Endothelial cell of umbilical vein (primary cell): ENCODE data around the gene GLI3. TPM values are rescaled to one million over a fixed set of nuclear protein-coding genes. Genes with fewer than 3 reads are reported as not detected.

Experiments used
- BruUV-seq: library from RNA; stranded (reverse); fragments of 400-500 nt; replicated peaks from 2 replicates; lab custom pipeline; 2021; lab: Mats Ljungman, UMichigan
- CTCF ChIA-PET: fragments of 300-600, 350-600 bp; sonication (Branson Sonifier 250); formaldehyde crosslinking; loops from one replicate; lab custom pipeline; 2021; ENCODE audit warnings: antibody characterized with exemption, inconsistent platforms; lab: Charles Lee
- POLR2A ChIA-PET: fragments of 300-600, 350-600 bp; sonication (Branson Sonifier 250); formaldehyde crosslinking; loops from one replicate; lab custom pipeline; 2021; ENCODE audit warnings: antibody characterized with exemption, inconsistent platforms; lab: Charles Lee
- DNase-seq: peaks from one replicate; pipeline ENCODE4 v3.0.0-alpha.2; 2011; ENCODE audit warnings: low read depth, low spot score
- FAIRE-seq: peaks from 2 replicates; lab custom pipeline; 2011; peaks lifted over from hg19 to GRCh38; lab: Jason Lieb, UNC
- H2AFZ ChIP-seq: 2 replicates; pipeline ENCODE4 v1.6.0; 2012; ENCODE audit warnings: low read depth, low read length, control low read depth, inconsistent platforms
- H3K27ac ChIP-seq: 2 replicates; pipeline ENCODE4 v1.5.1; 2011; ENCODE audit warnings: low read depth, mild to moderate bottlenecking, control low read depth, low read length, moderate library complexity; ENCODE audit not compliant: insufficient read depth
- H3K27me3 ChIP-seq, 2 experiments: 2 replicates each; pipeline versions ENCODE4 v1.6.0 to v1.6.1; 2011; ENCODE audit warnings: low read length in 2 of 2, mixed read lengths in 1 of 2; ENCODE audit not compliant: control insufficient read depth in 2 of 2, insufficient read depth in 2 of 2
- H3K36me3 ChIP-seq, 2 experiments: 2 replicates in 1 of 2; 3 replicates in 1 of 2; pipeline ENCODE4 v1.5.1; 2011; ENCODE audit warnings: low read length in 2 of 2, mild to moderate bottlenecking in 1 of 2, moderate library complexity in 1 of 2; ENCODE audit not compliant: control insufficient read depth in 2 of 2, insufficient read depth in 2 of 2; ENCODE audit errors: extremely low read depth in 1 of 2
- H3K4me1 ChIP-seq: 3 replicates; pipeline ENCODE4 v1.5.1; 2011; ENCODE audit warnings: mild to moderate bottlenecking, low read length; ENCODE audit not compliant: control insufficient read depth, insufficient read depth; ENCODE audit errors: extremely low read depth
- H3K4me2 ChIP-seq: 2 replicates; pipeline ENCODE4 v1.6.1; 2011; ENCODE audit warnings: low read length, control low read depth, mixed read lengths; ENCODE audit not compliant: insufficient read depth
- H3K4me3 ChIP-seq, 3 experiments: fragments of 200-600 bp in 1 of 3; sonication (generic), shearing (Covaris generic) in 1 of 3; replicated peaks in 1 of 3; 2 replicates each; pipeline ENCODE4 v1.5.1; 2011 to 2016; ENCODE audit warnings: control low read depth in 3 of 3, low read length in 3 of 3, mild to moderate bottlenecking in 2 of 3, inconsistent platforms in 1 of 3, low read depth in 1 of 3, moderate library complexity in 1 of 3; ENCODE audit not compliant: insufficient read depth in 1 of 3
- H3K79me2 ChIP-seq: 2 replicates; pipeline ENCODE4 v1.6.0; 2012; ENCODE audit warnings: low read length, inconsistent platforms; ENCODE audit not compliant: control insufficient read depth, insufficient read depth
- H3K9ac ChIP-seq: replicated peaks from 2 replicates; pipeline ENCODE3; 2011; ENCODE audit warnings: low read length, control low read depth; ENCODE audit not compliant: insufficient read depth; ENCODE audit errors: extremely low read depth
- H3K9me1 ChIP-seq: replicated peaks from 3 replicates; pipeline ENCODE4 v1.6.0; 2011; ENCODE audit warnings: mild to moderate bottlenecking, low read length; ENCODE audit not compliant: control insufficient read depth, insufficient read depth; ENCODE audit errors: extremely low read depth
- H3K9me3 ChIP-seq: replicated peaks from 2 replicates; pipeline ENCODE4 v1.5.1; 2012; ENCODE audit warnings: low read length, inconsistent platforms; ENCODE audit not compliant: control insufficient read depth, insufficient read depth
- H4K20me1 ChIP-seq: replicated peaks from 2 replicates; pipeline ENCODE3; 2011; ENCODE audit warnings: mild to moderate bottlenecking, low read length; ENCODE audit not compliant: control insufficient read depth, insufficient read depth; ENCODE audit errors: extremely low read depth
- CTCF ChIP-seq, 2 donors: IDR thresholded peaks; 1 replicate in 1 of 2; 2 replicates in 1 of 2; pipeline ENCODE4 v1.5.1; 2011; ENCODE audit warnings: low read length in 2 of 2, mild to moderate bottlenecking in 2 of 2, moderate library complexity in 2 of 2, control low read depth in 1 of 2, inconsistent platforms in 1 of 2, low read depth in 1 of 2; ENCODE audit not compliant: insufficient read depth in 1 of 2; ENCODE audit errors: extremely low read depth in 1 of 2
- EZH2 ChIP-seq: IDR thresholded peaks from 2 replicates; pipeline ENCODE4 v1.6.1; 2012; ENCODE audit warnings: borderline replicate concordance, low read depth, mild to moderate bottlenecking, moderate library complexity, low read length, inconsistent platforms; ENCODE audit not compliant: severe bottlenecking
- FOS ChIP-seq: IDR thresholded peaks from 2 replicates; pipeline ENCODE4 v1.6.1; 2011; ENCODE audit warnings: mild to moderate bottlenecking, low read length, moderate library complexity, borderline replicate concordance; ENCODE audit not compliant: insufficient read depth
- GATA2 ChIP-seq: IDR thresholded peaks from 2 replicates; pipeline ENCODE4 v1.7.0; 2011; ENCODE audit warnings: low read depth, mild to moderate bottlenecking, moderate library complexity, mixed read lengths, low read length; ENCODE audit not compliant: insufficient read length, insufficient read depth
- JUN ChIP-seq: IDR thresholded peaks from 2 replicates; pipeline ENCODE4 v1.6.1; 2011; ENCODE audit warnings: borderline replicate concordance, low read depth; ENCODE audit not compliant: insufficient read length, insufficient read depth
- MAX ChIP-seq: IDR thresholded peaks from 2 replicates; pipeline ENCODE4 v1.6.1; 2011; ENCODE audit not compliant: insufficient read depth, insufficient read length
- MYC ChIP-seq: IDR thresholded peaks from one replicate; pipeline ENCODE4 v1.6.1; 2011; ENCODE audit warnings: mild to moderate bottlenecking, low read depth, low read length
- POLR2A ChIP-seq: IDR thresholded peaks from 2 replicates; pipeline ENCODE4 v1.6.1; 2012; ENCODE audit warnings: low read depth, mild to moderate bottlenecking, control low read depth, low read length
- POLR2AphosphoS5 ChIP-seq: IDR thresholded peaks from 2 replicates; pipeline ENCODE4 v1.6.1; 2012; ENCODE audit warnings: low read depth, mild to moderate bottlenecking, control low read depth, low read length, moderate library complexity; ENCODE audit not compliant: insufficient read depth
- dilution Hi-C: fragments of 300-500 bp; cut with MboI; formaldehyde crosslinking; loops from one replicate; pipeline ENCODE4 v1.15.0; 2019; ENCODE audit warnings: low sequenced_read_pairs; ENCODE audit not compliant: extremely low pct_ligation_motif_present
- intact Hi-C: fragments of 100-400 bp; cut with micrococcal nuclease; formaldehyde crosslinking; loops from one replicate; pipeline ENCODE4 v1.10.0; 2022
- polyA plus RNA-seq, 4 experiments: library from polyadenylated mRNA; depleted of rRNA in 3 of 4; stranded (reverse) in 3 of 4; unstranded in 1 of 4; fragments of >200 nt; gene quantifications; 2 replicates each; pipeline versions ENCODE4 v1.2.1 to v1.2.3, GENCODE V29; 2011 to 2012; ENCODE audit warnings: missing spikeins in 1 of 4
- total RNA-seq: library from RNA; stranded (reverse); gene quantifications from 2 replicates; pipeline ENCODE4 v1.2.3, GENCODE V29; 2021

Gene GLI3
- total and polyA plus RNA-seq, 2 donors (not counting 3 experiments of a cell fraction or from before 2014, with no cell fraction given): 6.0 to 24.9 TPM

- H4K20me1 ChIP-seq: no peaks in the 10 kb centered on the region
- ChIA-PET POLR2A (no interaction called here), CTCF (no interaction called here)
- dilution Hi-C loops: no loop called here
- H3K27ac ChIP-seq: no peak overlapping the region
- H3K9ac ChIP-seq: no peak overlapping the region
- H3K79me2 ChIP-seq: no peaks in the 10 kb centered on the region
- intact Hi-C loops: no loop called here
- H3K36me3 ChIP-seq: peaks cover 0 to 2% of the 10 kb centered on the region in 2 experiments
- no peaks in the 10 kb centered on the region for H3K9me1 ChIP-seq
- TF ChIP-seq POLR2AphosphoS5 (no peak), POLR2A (no peak), FOS (no peak)
- H3K9me3 ChIP-seq: no peaks in the 10 kb centered on the region
- H3K4me2 ChIP-seq: no peak overlapping the region
- no peaks in the 10 kb centered on the region for H3K4me1 ChIP-seq
- no peak overlapping the region for H2AFZ ChIP-seq
- no peak overlapping the region for H3K4me3 ChIP-seq
- no TSS peak for BruUV-seq
- DNase-seq (no peak), FAIRE-seq (no peak)
- no peaks in the 10 kb centered on the region for H3K27me3 ChIP-seq
These were observed 56.2 kb downstream of the GLI3 start for GRCh38 chr7:42180806-42181205.

- dilution Hi-C loops: no loop called here
- CTCF ChIA-PET: no interaction called here
- Histone ChIP-seq H4K20me1 (no peaks in the 10 kb centered on the region), H2AFZ (no peak overlapping the region), H3K4me1 (no peaks in the 10 kb centered on the region), H3K36me3 (peaks cover 0 to 2% of the 10 kb centered on the region in 2 experiments), H3K27me3 (no peaks in the 10 kb centered on the region), H3K4me2 (no peak overlapping the region), H3K4me3 (no peak overlapping the region), H3K9me1 (no peaks in the 10 kb centered on the region), H3K9me3 (no peaks in the 10 kb centered on the region), H3K79me2 (no peaks in the 10 kb centered on the region), H3K27ac (no peak overlapping the region), H3K9ac (no peak overlapping the region)
- TF ChIP-seq FOS: no peak
- TF ChIP-seq POLR2A: no peak
- no peak for TF ChIP-seq GATA2
- TF ChIP-seq CTCF (IDR thresholded peaks at IDR 0.05; ENCODE audit: extremely low read depth in 1 of 2, insufficient read depth in 1 of 2, low read depth in 1 of 2, low read length in 2 of 2): no peak
- TF ChIP-seq POLR2AphosphoS5: no peak
- TF ChIP-seq MYC: no peak
- TF ChIP-seq JUN: no peak
- TF ChIP-seq MAX: no peak
- TF ChIP-seq EZH2: no peak
- DNase-seq: no peak
- intact Hi-C loops: no loop called here
- POLR2A ChIA-PET: no interaction called here
- no peak for FAIRE-seq
- no TSS peak for BruUV-seq
These were observed 60.3 kb downstream of the GLI3 start for GRCh38 chr7:42176724-42177101.
